Measurements from ENCODE around the gene COPG1. TPM values are rescaled to one million over a fixed set of nuclear protein-coding genes. Genes with fewer than 3 reads are reported as not detected.

COPG1 gene
- polyA plus RNA-seq, 1 of the 3 experiments (the other 2 are of a cell fraction): 114 TPM

DNA sequence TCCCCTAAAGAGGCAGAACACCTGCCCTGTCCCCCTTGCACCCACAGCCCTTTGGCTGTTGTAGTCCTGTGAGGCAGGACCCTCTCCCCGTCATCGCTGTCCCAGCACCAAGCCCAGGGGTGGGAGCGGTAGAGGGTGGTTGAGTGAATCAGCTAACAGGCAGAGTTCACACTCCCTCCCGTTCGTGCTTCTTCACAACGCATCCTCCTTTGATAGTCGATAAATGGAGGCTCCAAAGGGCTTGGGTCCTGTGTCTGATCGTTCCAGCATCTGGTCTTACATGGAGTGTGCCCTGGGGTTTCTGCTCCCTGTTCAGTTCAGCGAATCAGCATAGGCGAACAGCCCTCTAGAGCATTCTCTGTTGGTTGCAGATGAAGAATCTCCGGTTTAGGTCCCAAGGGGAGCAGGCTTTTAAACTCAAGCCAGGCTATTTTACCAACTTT, 28.4 kb downstream of the COPG1 start:
- H3K4me2 ChIP-seq: peak overlapping the region; percentile 88
- TF ChIP-seq, protein P1, sequence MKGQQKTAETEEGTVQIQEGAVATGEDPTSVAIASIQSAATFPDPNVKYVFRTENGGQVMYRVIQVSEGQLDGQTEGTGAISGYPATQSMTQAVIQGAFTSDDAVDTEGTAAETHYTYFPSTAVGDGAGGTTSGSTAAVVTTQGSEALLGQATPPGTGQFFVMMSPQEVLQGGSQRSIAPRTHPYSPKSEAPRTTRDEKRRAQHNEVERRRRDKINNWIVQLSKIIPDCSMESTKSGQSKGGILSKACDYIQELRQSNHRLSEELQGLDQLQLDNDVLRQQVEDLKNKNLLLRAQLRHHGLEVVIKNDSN (IDR thresholded peaks at IDR 0.05; ENCODE audit: borderline replicate concordance, low read depth): no peak
- TF ChIP-seq GATA2 (CRISPR knock-in tag; IDR thresholded peaks at IDR 0.05) (no peak), RAD21 (IDR thresholded peaks at IDR 0.05; ENCODE audit: low read length) (no peak)
- no peak overlapping the region for H2AFZ ChIP-seq (ENCODE audit: low read depth)
- H3K79me2 ChIP-seq (ENCODE audit: insufficient read depth): peaks cover 31% of the 10 kb centered on the region
- peaks cover 40% of the 10 kb centered on the region for H3F3A ChIP-seq (replicated peaks; ENCODE audit: insufficient read depth)
- peak overlapping the region; percentile 83; the same call in 1 of the 2 replicates for H3K9ac ChIP-seq
- POLR2A ChIA-PET: interaction anchor here (0.7 to 2.5 kb wide), 3 partner anchors 30 to 162 kb away, joined by 3 to 25 read pairs (median 3); partner anchors contain the start of genes IFT122 and MBD4
- no peaks in the 10 kb centered on the region for H3K27me3 ChIP-seq (ENCODE audit: insufficient read depth)
- no peaks in the 10 kb centered on the region; the same call in 1 of the 2 replicates for H3K9me3 ChIP-seq
- H3K9me2 ChIP-seq: no peaks in the 10 kb centered on the region
- peaks cover 11 to 14% of the 10 kb centered on the region in 2 experiments; a peak in 2 of 4 replicates for H3K4me1 ChIP-seq (ENCODE audit: control insufficient read depth in 1 of 2, insufficient read depth in 2 of 2, low read depth in 1 of 2, low read length in 1 of 2)
- H3K27ac ChIP-seq (ENCODE audit: low read depth in 2 of 2, low read length in 1 of 2): peak overlapping the region; percentile 77 to 87
- peaks cover 25 to 48% of the 10 kb centered on the region in 2 experiments for H3K36me3 ChIP-seq (replicated peaks in 1 of 2; ENCODE audit: control insufficient read depth in 1 of 2, insufficient read depth in 2 of 2, low read length in 1 of 2)
- CTCF ChIA-PET: interaction anchor here (0.7 to 0.8 kb wide), 2 partner anchors 307 to 308 kb away, joined by 3 read pairs; no protein-coding TSS in a partner anchor
- WGBS (ENCODE audit: low lambda C conversion rate): 90% methylated on average over 11 of the region's 11 CpGs
- DNase-seq: peak; percentile 47
- H4K20me1 ChIP-seq (ENCODE audit: insufficient read depth): no peaks in the 10 kb centered on the region
- H3K4me3 ChIP-seq (ENCODE audit: low read depth in 2 of 2, low read length in 1 of 2): no peak overlapping the region; a peak in 1 of 4 replicates

DNA sequence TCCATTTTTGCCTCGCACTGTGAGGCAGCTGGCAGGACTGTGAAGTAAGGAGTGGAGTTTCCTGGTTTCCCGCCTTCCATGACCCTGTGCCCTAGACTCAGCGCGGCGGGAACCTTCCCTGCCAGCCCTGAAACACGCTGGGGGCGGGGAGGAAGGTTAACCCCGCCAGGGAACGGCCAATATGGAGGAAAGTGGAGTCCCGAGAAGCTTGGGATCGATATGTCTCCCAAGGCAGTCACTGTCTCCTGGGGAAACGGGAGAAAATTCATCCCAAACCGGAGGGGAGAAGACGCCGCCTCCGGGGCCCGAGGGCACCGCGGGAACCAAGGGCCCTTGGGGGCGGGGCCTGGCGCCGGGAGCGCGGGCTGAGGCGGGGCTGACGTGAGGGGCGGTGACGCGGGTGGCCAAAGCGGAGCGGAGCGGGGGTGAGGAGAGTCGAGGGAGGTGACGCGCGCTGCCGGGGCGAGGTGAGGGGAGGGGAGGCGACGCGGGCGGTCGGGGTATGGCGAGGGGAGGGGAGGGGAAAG, 29.1 kb downstream of the COPG1 start, which contains the start of gene HMCES:
Gene HMCES, plus strand, starts transcription at position 432 of the 527 bp plus-strand sequence. CDS start 863 bp downstream, outside the sequence.
- peak within 1 kb of the TSS; percentile 77 to 87 for H3K27ac ChIP-seq (ENCODE audit: low read depth in 2 of 2, low read length in 1 of 2)
- H3K4me1 ChIP-seq (ENCODE audit: control insufficient read depth in 1 of 2, insufficient read depth in 2 of 2, low read depth in 1 of 2, low read length in 1 of 2): peaks cover 11 to 14% of the 10 kb centered on the region in 2 experiments; a peak in 2 of 4 replicates
- peak within 1 kb of the TSS; percentile 83 for H3K9ac ChIP-seq
- WGBS (ENCODE audit: low lambda C conversion rate): 2% methylated on average over 28 of the region's 44 CpGs
- peaks cover 35% of the 10 kb centered on the region for H3K79me2 ChIP-seq (ENCODE audit: insufficient read depth)
- peak within 1 kb of the TSS; percentile 88 for H3K4me2 ChIP-seq
- POLR2A ChIA-PET: interaction anchor here (0.7 to 2.5 kb wide), 2 partner anchors 36 to 75 kb away, joined by 3 to 25 read pairs; a partner anchor contains a TSS
- peak within 1 kb of the TSS; percentile 79 to 84 for H3K4me3 ChIP-seq (ENCODE audit: low read depth in 2 of 2, low read length in 1 of 2)
- DNase-seq: peak; percentile 98
- H4K20me1 ChIP-seq (ENCODE audit: insufficient read depth): no peaks in the 10 kb centered on the region
- no peaks in the 10 kb centered on the region for H3K9me2 ChIP-seq
- H3K36me3 ChIP-seq (replicated peaks in 1 of 2; ENCODE audit: control insufficient read depth in 1 of 2, insufficient read depth in 2 of 2, low read length in 1 of 2): peaks cover 18 to 41% of the 10 kb centered on the region in 2 experiments
- H3K9me3 ChIP-seq: no peaks in the 10 kb centered on the region; the same call in 1 of the 2 replicates
- H2AFZ ChIP-seq (ENCODE audit: low read depth): peak within 1 kb of the TSS; percentile 85
- CTCF ChIA-PET: interaction anchor here (0.8 to 2.6 kb wide), 4 partner anchors 27 to 308 kb away, joined by 3 to 9 read pairs (median 3); a partner anchor contains a TSS
- H3F3A ChIP-seq (replicated peaks; ENCODE audit: insufficient read depth): peaks cover 39% of the 10 kb centered on the region
- H3K27me3 ChIP-seq (ENCODE audit: insufficient read depth): no peaks in the 10 kb centered on the region
- TF ChIP-seq FOXM1 (IDR thresholded peaks at IDR 0.05; ENCODE audit: low read depth) (no peak), CHD2 (IDR thresholded peaks at IDR 0.05; ENCODE audit: low read length, partially characterized antibody) (no peak), MXI1 (IDR thresholded peaks at IDR 0.05; ENCODE audit: low read depth, low read length) (peak; percentile 81), EP300 (IDR thresholded peaks at IDR 0.05; ENCODE audit: borderline replicate concordance in 1 of 2, low read depth in 1 of 2, low read length in 1 of 2) (0 out of 4 replicates have a peak, but pooled peaks of 1 of the 2 experiments have one; percentile 24), SMC3 (IDR thresholded peaks at IDR 0.05; ENCODE audit: low read depth, low read length) (no peak), FOXJ3 (CRISPR knock-in tag; IDR thresholded peaks at IDR 0.05) (no peak), POLR2AphosphoS5 (IDR thresholded peaks at IDR 0.05; ENCODE audit: low read depth, low read length) (peak; percentile 73), TEAD4 (IDR thresholded peaks at IDR 0.05; ENCODE audit: borderline replicate concordance, insufficient read depth) (no peak), RXRA (IDR thresholded peaks at IDR 0.05; ENCODE audit: borderline replicate concordance, low read depth) (0 out of 2 replicates have a peak, but pooled peaks have one; percentile 13), RFX5 (IDR thresholded peaks at IDR 0.05; ENCODE audit: low read length) (no peak), TAF1 (IDR thresholded peaks at IDR 0.05; ENCODE audit: borderline replicate concordance, low read depth, low read length) (peak; percentile 57; the same call in 1 of the 2 replicates), GABPA (IDR thresholded peaks at IDR 0.05; ENCODE audit: low read depth) (no peak), TCF12 (IDR thresholded peaks at IDR 0.05) (no peak), ELF1 (IDR thresholded peaks at IDR 0.05) (no peak; the same call in 1 of the 2 replicates)
- TF ChIP-seq, protein P2, sequence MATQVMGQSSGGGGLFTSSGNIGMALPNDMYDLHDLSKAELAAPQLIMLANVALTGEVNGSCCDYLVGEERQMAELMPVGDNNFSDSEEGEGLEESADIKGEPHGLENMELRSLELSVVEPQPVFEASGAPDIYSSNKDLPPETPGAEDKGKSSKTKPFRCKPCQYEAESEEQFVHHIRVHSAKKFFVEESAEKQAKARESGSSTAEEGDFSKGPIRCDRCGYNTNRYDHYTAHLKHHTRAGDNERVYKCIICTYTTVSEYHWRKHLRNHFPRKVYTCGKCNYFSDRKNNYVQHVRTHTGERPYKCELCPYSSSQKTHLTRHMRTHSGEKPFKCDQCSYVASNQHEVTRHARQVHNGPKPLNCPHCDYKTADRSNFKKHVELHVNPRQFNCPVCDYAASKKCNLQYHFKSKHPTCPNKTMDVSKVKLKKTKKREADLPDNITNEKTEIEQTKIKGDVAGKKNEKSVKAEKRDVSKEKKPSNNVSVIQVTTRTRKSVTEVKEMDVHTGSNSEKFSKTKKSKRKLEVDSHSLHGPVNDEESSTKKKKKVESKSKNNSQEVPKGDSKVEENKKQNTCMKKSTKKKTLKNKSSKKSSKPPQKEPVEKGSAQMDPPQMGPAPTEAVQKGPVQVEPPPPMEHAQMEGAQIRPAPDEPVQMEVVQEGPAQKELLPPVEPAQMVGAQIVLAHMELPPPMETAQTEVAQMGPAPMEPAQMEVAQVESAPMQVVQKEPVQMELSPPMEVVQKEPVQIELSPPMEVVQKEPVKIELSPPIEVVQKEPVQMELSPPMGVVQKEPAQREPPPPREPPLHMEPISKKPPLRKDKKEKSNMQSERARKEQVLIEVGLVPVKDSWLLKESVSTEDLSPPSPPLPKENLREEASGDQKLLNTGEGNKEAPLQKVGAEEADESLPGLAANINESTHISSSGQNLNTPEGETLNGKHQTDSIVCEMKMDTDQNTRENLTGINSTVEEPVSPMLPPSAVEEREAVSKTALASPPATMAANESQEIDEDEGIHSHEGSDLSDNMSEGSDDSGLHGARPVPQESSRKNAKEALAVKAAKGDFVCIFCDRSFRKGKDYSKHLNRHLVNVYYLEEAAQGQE (IDR thresholded peaks at IDR 0.05; ENCODE audit: low read depth, low read length): no peak
- TF ChIP-seq, protein P3, sequence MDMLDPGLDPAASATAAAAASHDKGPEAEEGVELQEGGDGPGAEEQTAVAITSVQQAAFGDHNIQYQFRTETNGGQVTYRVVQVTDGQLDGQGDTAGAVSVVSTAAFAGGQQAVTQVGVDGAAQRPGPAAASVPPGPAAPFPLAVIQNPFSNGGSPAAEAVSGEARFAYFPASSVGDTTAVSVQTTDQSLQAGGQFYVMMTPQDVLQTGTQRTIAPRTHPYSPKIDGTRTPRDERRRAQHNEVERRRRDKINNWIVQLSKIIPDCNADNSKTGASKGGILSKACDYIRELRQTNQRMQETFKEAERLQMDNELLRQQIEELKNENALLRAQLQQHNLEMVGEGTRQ (IDR thresholded peaks at IDR 0.05; ENCODE audit: borderline replicate concordance, low read depth, low read length): no peak
- TF ChIP-seq, protein P4, sequence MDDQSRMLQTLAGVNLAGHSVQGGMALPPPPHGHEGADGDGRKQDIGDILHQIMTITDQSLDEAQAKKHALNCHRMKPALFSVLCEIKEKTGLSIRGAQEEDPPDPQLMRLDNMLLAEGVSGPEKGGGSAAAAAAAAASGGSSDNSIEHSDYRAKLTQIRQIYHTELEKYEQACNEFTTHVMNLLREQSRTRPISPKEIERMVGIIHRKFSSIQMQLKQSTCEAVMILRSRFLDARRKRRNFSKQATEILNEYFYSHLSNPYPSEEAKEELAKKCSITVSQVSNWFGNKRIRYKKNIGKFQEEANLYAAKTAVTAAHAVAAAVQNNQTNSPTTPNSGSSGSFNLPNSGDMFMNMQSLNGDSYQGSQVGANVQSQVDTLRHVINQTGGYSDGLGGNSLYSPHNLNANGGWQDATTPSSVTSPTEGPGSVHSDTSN (IDR thresholded peaks at IDR 0.05): peak; percentile 31; the same call in 1 of the 2 replicates
- TF ChIP-seq, protein P5, sequence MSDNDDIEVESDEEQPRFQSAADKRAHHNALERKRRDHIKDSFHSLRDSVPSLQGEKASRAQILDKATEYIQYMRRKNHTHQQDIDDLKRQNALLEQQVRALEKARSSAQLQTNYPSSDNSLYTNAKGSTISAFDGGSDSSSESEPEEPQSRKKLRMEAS (IDR thresholded peaks at IDR 0.05; ENCODE audit: low read depth): peak; percentile 66
